ENCODE data around the gene CTPS2. TPM values are rescaled to one million over a fixed set of nuclear protein-coding genes. Genes with fewer than 3 reads are reported as not detected.

The CTPS2 gene
- total RNA-seq, 1 experiment from 2014 or later = 9.6 TPM

DNA sequence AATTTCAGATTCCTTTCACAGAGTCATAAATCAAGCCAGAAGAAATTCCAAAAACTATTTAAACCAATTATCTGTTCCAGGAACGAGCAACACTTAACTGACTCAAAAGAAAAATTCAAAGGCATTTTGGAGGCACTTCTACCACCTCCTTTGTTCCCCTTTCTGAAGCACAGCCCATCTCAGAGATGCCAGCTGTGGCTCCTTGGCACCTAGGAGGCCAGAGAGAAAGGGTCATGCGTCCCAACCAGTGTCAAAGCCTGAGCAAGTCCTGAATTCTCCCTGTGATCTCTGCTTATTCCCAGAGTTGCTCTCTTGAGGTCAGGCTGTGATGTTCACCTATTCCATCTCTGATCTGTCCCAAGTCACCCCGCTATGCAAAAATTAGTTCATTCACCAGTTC lies 167.5 kb downstream of the CTPS2 start:
- H3K79me2 ChIP-seq (ENCODE audit: insufficient read depth, low read length) = no peaks in the 10 kb centered on the region
- CTCF ChIA-PET = no interaction called here
- H3K4me3 ChIP-seq (replicated peaks in 1 of 2; ENCODE audit: low read depth in 1 of 2, low read length in 2 of 2) = no peak overlapping the region
- TF ChIP-seq, protein P1, sequence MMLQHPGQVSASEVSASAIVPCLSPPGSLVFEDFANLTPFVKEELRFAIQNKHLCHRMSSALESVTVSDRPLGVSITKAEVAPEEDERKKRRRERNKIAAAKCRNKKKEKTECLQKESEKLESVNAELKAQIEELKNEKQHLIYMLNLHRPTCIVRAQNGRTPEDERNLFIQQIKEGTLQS (IDR thresholded peaks at IDR 0.05) = no peak
- TF ChIP-seq TCF7L2 (IDR thresholded peaks at IDR 0.05; ENCODE audit: borderline replicate concordance, extremely low read depth, insufficient read depth, insufficient read length) = no peak
- TF ChIP-seq ZFX (IDR thresholded peaks at IDR 0.05) = no peak
- TF ChIP-seq POLR2AphosphoS5 (IDR thresholded peaks at IDR 0.05; ENCODE audit: low read depth, low read length) = no peak
- TF ChIP-seq POLR2A (IDR thresholded peaks at IDR 0.05; ENCODE audit: borderline replicate concordance, extremely low read depth, insufficient read depth, insufficient read length) = no peak
- no peak for TF ChIP-seq ZNF274 (IDR thresholded peaks at IDR 0.05; ENCODE audit: low read depth, low read length)
- TF ChIP-seq YY1 (IDR thresholded peaks at IDR 0.05; ENCODE audit: extremely low read depth, insufficient replicate concordance, low read depth, low read length) = no peak
- no peak for TF ChIP-seq ELF1 (IDR thresholded peaks at IDR 0.05; ENCODE audit: borderline replicate concordance, low read depth)
- TF ChIP-seq, protein P2, sequence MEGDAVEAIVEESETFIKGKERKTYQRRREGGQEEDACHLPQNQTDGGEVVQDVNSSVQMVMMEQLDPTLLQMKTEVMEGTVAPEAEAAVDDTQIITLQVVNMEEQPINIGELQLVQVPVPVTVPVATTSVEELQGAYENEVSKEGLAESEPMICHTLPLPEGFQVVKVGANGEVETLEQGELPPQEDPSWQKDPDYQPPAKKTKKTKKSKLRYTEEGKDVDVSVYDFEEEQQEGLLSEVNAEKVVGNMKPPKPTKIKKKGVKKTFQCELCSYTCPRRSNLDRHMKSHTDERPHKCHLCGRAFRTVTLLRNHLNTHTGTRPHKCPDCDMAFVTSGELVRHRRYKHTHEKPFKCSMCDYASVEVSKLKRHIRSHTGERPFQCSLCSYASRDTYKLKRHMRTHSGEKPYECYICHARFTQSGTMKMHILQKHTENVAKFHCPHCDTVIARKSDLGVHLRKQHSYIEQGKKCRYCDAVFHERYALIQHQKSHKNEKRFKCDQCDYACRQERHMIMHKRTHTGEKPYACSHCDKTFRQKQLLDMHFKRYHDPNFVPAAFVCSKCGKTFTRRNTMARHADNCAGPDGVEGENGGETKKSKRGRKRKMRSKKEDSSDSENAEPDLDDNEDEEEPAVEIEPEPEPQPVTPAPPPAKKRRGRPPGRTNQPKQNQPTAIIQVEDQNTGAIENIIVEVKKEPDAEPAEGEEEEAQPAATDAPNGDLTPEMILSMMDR (IDR thresholded peaks at IDR 0.05 in 2 of 3, conservative IDR thresholded peaks at IDR 0.05 in 1 of 3; ENCODE audit: borderline replicate concordance in 1 of 3, insufficient read depth in 1 of 3, low read depth in 2 of 3, low read length in 2 of 3) = no peak
- TF ChIP-seq, protein P3, sequence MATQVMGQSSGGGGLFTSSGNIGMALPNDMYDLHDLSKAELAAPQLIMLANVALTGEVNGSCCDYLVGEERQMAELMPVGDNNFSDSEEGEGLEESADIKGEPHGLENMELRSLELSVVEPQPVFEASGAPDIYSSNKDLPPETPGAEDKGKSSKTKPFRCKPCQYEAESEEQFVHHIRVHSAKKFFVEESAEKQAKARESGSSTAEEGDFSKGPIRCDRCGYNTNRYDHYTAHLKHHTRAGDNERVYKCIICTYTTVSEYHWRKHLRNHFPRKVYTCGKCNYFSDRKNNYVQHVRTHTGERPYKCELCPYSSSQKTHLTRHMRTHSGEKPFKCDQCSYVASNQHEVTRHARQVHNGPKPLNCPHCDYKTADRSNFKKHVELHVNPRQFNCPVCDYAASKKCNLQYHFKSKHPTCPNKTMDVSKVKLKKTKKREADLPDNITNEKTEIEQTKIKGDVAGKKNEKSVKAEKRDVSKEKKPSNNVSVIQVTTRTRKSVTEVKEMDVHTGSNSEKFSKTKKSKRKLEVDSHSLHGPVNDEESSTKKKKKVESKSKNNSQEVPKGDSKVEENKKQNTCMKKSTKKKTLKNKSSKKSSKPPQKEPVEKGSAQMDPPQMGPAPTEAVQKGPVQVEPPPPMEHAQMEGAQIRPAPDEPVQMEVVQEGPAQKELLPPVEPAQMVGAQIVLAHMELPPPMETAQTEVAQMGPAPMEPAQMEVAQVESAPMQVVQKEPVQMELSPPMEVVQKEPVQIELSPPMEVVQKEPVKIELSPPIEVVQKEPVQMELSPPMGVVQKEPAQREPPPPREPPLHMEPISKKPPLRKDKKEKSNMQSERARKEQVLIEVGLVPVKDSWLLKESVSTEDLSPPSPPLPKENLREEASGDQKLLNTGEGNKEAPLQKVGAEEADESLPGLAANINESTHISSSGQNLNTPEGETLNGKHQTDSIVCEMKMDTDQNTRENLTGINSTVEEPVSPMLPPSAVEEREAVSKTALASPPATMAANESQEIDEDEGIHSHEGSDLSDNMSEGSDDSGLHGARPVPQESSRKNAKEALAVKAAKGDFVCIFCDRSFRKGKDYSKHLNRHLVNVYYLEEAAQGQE (IDR thresholded peaks at IDR 0.05; ENCODE audit: low read depth) = no peak
- TF ChIP-seq FOSL1 (IDR thresholded peaks at IDR 0.05; ENCODE audit: low read depth) = no peak
- TF ChIP-seq SRF (IDR thresholded peaks at IDR 0.05; ENCODE audit: low read depth) = no peak
- no peak for TF ChIP-seq EGR1 (IDR thresholded peaks at IDR 0.05; ENCODE audit: low read depth)
- TF ChIP-seq SP1 (IDR thresholded peaks at IDR 0.05; ENCODE audit: low read depth) = no peak
- no peak for TF ChIP-seq EZH2phosphoT487 (IDR thresholded peaks at IDR 0.05; ENCODE audit: borderline replicate concordance)
- no peaks in the 10 kb centered on the region for H4K20me1 ChIP-seq (ENCODE audit: insufficient read depth)
- POLR2A ChIA-PET = no interaction called here
- intact Hi-C loops (cut with micrococcal nuclease) = no loop called here
- no peak for DNase-seq (ENCODE audit: low read depth, low spot score)
- no peak overlapping the region for H3K27ac ChIP-seq (ENCODE audit: low read depth, low read length)
- no peaks in the 10 kb centered on the region for H3K4me1 ChIP-seq (ENCODE audit: control insufficient read depth in 1 of 2, insufficient read depth in 2 of 2, low read length in 2 of 2)
- no TSS peak for BruUV-seq (replicated peaks)
- RAD21 ChIA-PET (ENCODE audit: low non-redundant PET in 1 of 2, low total read pairs in 2 of 2, uncharacterized antibody in 2 of 2, unreplicated experiment in 2 of 2) = no interaction called here
- no peaks in the 10 kb centered on the region for H3K9me3 ChIP-seq (ENCODE audit: control insufficient read depth in 1 of 2, insufficient read depth in 1 of 2, low read depth in 1 of 2, low read length in 2 of 2)
- H3K4me2 ChIP-seq (ENCODE audit: low read length) = no peak overlapping the region
- H3K27me3 ChIP-seq (ENCODE audit: insufficient read depth, low read length) = no peaks in the 10 kb centered on the region
- no peak overlapping the region for H3K9ac ChIP-seq (ENCODE audit: low read length)
- H2AFZ ChIP-seq (ENCODE audit: low read depth, low read length, poor library complexity, severe bottlenecking) = no peak overlapping the region
- no peaks in the 10 kb centered on the region for H3K9me2 ChIP-seq (ENCODE audit: insufficient read depth)
- no peaks in the 10 kb centered on the region for H3K36me3 ChIP-seq (ENCODE audit: control insufficient read depth in 1 of 2, insufficient read depth in 2 of 2, low read length in 2 of 2)
- ATAC-seq = no peak

Measured in HCT116 (cell line).